ENCODE data around the gene LILRA6.
"Not testable (repeated sequence)": the region's sequence is repeated elsewhere in the genome, so short reads cannot be mapped to it uniquely, and the experiment has no call there.

DNA sequence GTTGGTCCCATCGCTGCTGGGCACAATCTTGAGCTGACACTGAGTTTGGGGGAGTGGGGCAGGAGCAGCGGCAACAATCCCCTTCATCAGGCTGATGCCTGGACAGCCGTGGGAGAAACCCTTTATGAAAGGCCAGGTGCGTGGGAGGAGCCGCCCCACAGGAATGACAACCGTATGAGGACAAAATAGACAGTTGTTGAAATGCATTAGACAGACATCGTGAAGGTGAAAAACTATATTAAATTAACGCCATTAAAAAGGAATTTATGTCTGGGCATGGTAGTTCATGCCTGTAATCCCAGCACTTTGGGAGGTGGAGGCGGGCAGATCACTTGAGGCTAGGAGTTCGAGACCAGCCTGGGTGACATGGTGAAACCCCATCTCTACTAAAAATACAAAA is 18.0 kb downstream of the LILRA6 start:
- TF ChIP-seq, protein P1, sequence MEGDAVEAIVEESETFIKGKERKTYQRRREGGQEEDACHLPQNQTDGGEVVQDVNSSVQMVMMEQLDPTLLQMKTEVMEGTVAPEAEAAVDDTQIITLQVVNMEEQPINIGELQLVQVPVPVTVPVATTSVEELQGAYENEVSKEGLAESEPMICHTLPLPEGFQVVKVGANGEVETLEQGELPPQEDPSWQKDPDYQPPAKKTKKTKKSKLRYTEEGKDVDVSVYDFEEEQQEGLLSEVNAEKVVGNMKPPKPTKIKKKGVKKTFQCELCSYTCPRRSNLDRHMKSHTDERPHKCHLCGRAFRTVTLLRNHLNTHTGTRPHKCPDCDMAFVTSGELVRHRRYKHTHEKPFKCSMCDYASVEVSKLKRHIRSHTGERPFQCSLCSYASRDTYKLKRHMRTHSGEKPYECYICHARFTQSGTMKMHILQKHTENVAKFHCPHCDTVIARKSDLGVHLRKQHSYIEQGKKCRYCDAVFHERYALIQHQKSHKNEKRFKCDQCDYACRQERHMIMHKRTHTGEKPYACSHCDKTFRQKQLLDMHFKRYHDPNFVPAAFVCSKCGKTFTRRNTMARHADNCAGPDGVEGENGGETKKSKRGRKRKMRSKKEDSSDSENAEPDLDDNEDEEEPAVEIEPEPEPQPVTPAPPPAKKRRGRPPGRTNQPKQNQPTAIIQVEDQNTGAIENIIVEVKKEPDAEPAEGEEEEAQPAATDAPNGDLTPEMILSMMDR (IDR thresholded peaks at IDR 0.05): not testable (repeated sequence)
- not testable (repeated sequence) for TF ChIP-seq TCF7L2 (IDR thresholded peaks at IDR 0.05; ENCODE audit: low read depth, low read length); POLR2AphosphoS5 (IDR thresholded peaks at IDR 0.05; ENCODE audit: low read depth, low read length); SIN3A (IDR thresholded peaks at IDR 0.05; ENCODE audit: borderline replicate concordance, insufficient read depth, low read depth, low read length)
- TF ChIP-seq, protein P2, sequence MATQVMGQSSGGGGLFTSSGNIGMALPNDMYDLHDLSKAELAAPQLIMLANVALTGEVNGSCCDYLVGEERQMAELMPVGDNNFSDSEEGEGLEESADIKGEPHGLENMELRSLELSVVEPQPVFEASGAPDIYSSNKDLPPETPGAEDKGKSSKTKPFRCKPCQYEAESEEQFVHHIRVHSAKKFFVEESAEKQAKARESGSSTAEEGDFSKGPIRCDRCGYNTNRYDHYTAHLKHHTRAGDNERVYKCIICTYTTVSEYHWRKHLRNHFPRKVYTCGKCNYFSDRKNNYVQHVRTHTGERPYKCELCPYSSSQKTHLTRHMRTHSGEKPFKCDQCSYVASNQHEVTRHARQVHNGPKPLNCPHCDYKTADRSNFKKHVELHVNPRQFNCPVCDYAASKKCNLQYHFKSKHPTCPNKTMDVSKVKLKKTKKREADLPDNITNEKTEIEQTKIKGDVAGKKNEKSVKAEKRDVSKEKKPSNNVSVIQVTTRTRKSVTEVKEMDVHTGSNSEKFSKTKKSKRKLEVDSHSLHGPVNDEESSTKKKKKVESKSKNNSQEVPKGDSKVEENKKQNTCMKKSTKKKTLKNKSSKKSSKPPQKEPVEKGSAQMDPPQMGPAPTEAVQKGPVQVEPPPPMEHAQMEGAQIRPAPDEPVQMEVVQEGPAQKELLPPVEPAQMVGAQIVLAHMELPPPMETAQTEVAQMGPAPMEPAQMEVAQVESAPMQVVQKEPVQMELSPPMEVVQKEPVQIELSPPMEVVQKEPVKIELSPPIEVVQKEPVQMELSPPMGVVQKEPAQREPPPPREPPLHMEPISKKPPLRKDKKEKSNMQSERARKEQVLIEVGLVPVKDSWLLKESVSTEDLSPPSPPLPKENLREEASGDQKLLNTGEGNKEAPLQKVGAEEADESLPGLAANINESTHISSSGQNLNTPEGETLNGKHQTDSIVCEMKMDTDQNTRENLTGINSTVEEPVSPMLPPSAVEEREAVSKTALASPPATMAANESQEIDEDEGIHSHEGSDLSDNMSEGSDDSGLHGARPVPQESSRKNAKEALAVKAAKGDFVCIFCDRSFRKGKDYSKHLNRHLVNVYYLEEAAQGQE (IDR thresholded peaks at IDR 0.05; ENCODE audit: insufficient read depth in 1 of 2, low read depth in 2 of 2, low read length in 1 of 2): not testable (repeated sequence)
